ENCODE results near the gene CTNND1. TPM values are rescaled to one million over a fixed set of nuclear protein-coding genes. Genes with fewer than 3 reads are reported as not detected.

CTNND1 gene
- total RNA-seq, 1 experiment from 2014 or later, result 56.3 TPM

Other genes with a start within 250 kb of the CTNND1 start
- gene SLC43A1, start 246.1 kb upstream of the CTNND1 start, total RNA-seq (2014; rRNA removed; shearing (Covaris generic)), result 3.5 and 6.0 TPM in 2 replicates
- 111 and 118 TPM in 2 replicates for gene TIMM10, start 231.0 kb upstream of the CTNND1 start, total RNA-seq (2014; rRNA removed; shearing (Covaris generic))
- gene SMTNL1, start 224.2 kb upstream of the CTNND1 start, total RNA-seq (2014; rRNA removed; shearing (Covaris generic)), result not detected in 2 replicates
- gene UBE2L6, start 194.1 kb upstream of the CTNND1 start, total RNA-seq (2014; rRNA removed; shearing (Covaris generic)), result 103 and 149 TPM in 2 replicates
- gene SERPING1, start 164.1 kb upstream of the CTNND1 start, total RNA-seq (2014; rRNA removed; shearing (Covaris generic)), result 1.2 and 8.3 TPM in 2 replicates
- gene YPEL4, start 111.9 kb upstream of the CTNND1 start, total RNA-seq (2014; rRNA removed; shearing (Covaris generic)), result 1.2 and 3.3 TPM in 2 replicates
- 24.4 and 27.5 TPM in 2 replicates for gene CLP1, start 104.0 kb upstream of the CTNND1 start, total RNA-seq (2014; rRNA removed; shearing (Covaris generic))
- 23.5 and 32.4 TPM in 2 replicates for gene ZDHHC5, start 93.7 kb upstream of the CTNND1 start, total RNA-seq (2014; rRNA removed; shearing (Covaris generic))
- gene MED19, start 49.6 kb upstream of the CTNND1 start, total RNA-seq (2014; rRNA removed; shearing (Covaris generic)), result 25.3 and 29.7 TPM in 2 replicates
- gene TMX2, start 49.2 kb upstream of the CTNND1 start, total RNA-seq (2014; rRNA removed; shearing (Covaris generic)), result 128 and 142 TPM in 2 replicates
- gene SELENOH, start 20.3 kb upstream of the CTNND1 start, total RNA-seq (2014; rRNA removed; shearing (Covaris generic)), result 218 and 298 TPM in 2 replicates
- not detected in 2 replicates for gene BTBD18, start 10.0 kb upstream of the CTNND1 start, total RNA-seq (2014; rRNA removed; shearing (Covaris generic))

All from H4 (cell line).